Panc1 (cell line): ENCODE data around the gene ACTA2. TPM values are rescaled to one million over a fixed set of nuclear protein-coding genes. Genes with fewer than 3 reads are reported as not detected.

Experiments used
- ATAC-seq: fragments of 200-7000 bp; cut with Tn5 transposase; 2 replicates; pipeline ENCODE4 v1.9.1; 2020; ENCODE audit warnings: mild to moderate bottlenecking, moderate library complexity
- BruUV-seq: library from RNA; stranded (reverse); fragments of 400-500 nt; replicated peaks from 2 replicates; lab custom pipeline; 2021; lab: Mats Ljungman, UMichigan
- CTCF ChIA-PET: fragments of 300-600 bp; sonication (Branson Sonifier 250); formaldehyde crosslinking; loops from one replicate; lab custom pipeline; 2022; ENCODE audit warnings: antibody characterized with exemption; lab: Charles Lee
- POLR2A ChIA-PET: fragments of 300-600 bp; sonication (Branson Sonifier 250); formaldehyde crosslinking; loops from one replicate; lab custom pipeline; 2022; ENCODE audit warnings: antibody characterized with exemption; lab: Charles Lee
- DNase-seq: peaks from one replicate; pipeline ENCODE4 v3.0.0-alpha.2; 2010; ENCODE audit warnings: low read depth, low spot score
- H3K27ac ChIP-seq: 2 replicates; pipeline ENCODE4 v1.5.1; 2011; ENCODE audit warnings: mild to moderate bottlenecking, low read length, inconsistent platforms
- H3K27me3 ChIP-seq: fragments of 200-500 bp; sonication (Bioruptor generic); 2 replicates; pipeline ENCODE4 v1.6.0; 2014; ENCODE audit warnings: low read length, inconsistent platforms; ENCODE audit not compliant: control insufficient read depth, insufficient read depth
- H3K36me3 ChIP-seq: fragments of 200-500 bp; sonication (Bioruptor generic); 2 replicates; pipeline ENCODE4 v1.5.1; 2014; ENCODE audit warnings: inconsistent platforms, mild to moderate bottlenecking, low read length, moderate library complexity; ENCODE audit not compliant: control insufficient read depth, insufficient read depth
- H3K4me1 ChIP-seq: 2 replicates; pipeline ENCODE4 v1.5.1; 2011; ENCODE audit warnings: inconsistent platforms, mild to moderate bottlenecking, low read length, moderate library complexity; ENCODE audit not compliant: control insufficient read depth, insufficient read depth
- H3K4me3 ChIP-seq, 2 experiments: 2 replicates each; pipeline ENCODE4 v1.5.1; 2011 to 2012; ENCODE audit warnings: low read depth in 2 of 2, low read length in 2 of 2, mild to moderate bottlenecking in 2 of 2, inconsistent platforms in 1 of 2, moderate library complexity in 1 of 2
- H3K9me3 ChIP-seq: fragments of 200-500 bp; sonication (Bioruptor generic); 2 replicates; pipeline ENCODE4 v1.5.1; 2014; ENCODE audit warnings: low read depth, mild to moderate bottlenecking, inconsistent platforms, low read length, moderate library complexity; ENCODE audit not compliant: control insufficient read depth, insufficient read depth
- POLR2AphosphoS5 ChIP-seq: IDR thresholded peaks from 2 replicates; pipeline ENCODE4 v1.6.1; 2012; ENCODE audit warnings: mild to moderate bottlenecking, low read depth, low read length, moderate library complexity
- SIN3A ChIP-seq: IDR thresholded peaks from 2 replicates; pipeline ENCODE4 v1.6.1; 2012; ENCODE audit warnings: low read depth, mild to moderate bottlenecking, low read length, moderate library complexity, borderline replicate concordance; ENCODE audit not compliant: insufficient read depth
- TCF7L2 ChIP-seq: IDR thresholded peaks from 2 replicates; pipeline ENCODE4 v1.6.1; 2011; ENCODE audit warnings: mild to moderate bottlenecking, low read depth, low read length, inconsistent platforms
- in situ Hi-C: cut with HindIII; loops from 2 replicates; pipeline ENCODE4 v1.10.0; 2016; ENCODE audit warnings: low sequenced_read_pairs, low pct_unique_long_range_greater_than_20kb
- intact Hi-C: fragments of 100-400 bp; cut with micrococcal nuclease; formaldehyde crosslinking; loops from one replicate; pipeline ENCODE4 v1.10.0; 2022; ENCODE audit not compliant: unreplicated experiment
- total RNA-seq: library from RNA; stranded (reverse); gene quantifications from one replicate; pipeline ENCODE4 v1.2.1, GENCODE V29; 2021; ENCODE audit not compliant: unreplicated experiment
- TF ChIP-seq, protein P1 (sequence below), 2 experiments: IDR thresholded peaks; 2 replicates each; pipeline ENCODE4 v1.6.1; 2011 to 2012; ENCODE audit warnings: low read depth in 2 of 2, control low read depth in 1 of 2, low read length in 1 of 2, mild to moderate bottlenecking in 1 of 2, moderate library complexity in 1 of 2; ENCODE audit not compliant: insufficient read depth in 1 of 2
- TF ChIP-seq, protein P2 (sequence below): fragments of 450-650 bp; IDR thresholded peaks from 2 replicates; pipeline ENCODE4 v1.5.1; 2017; ENCODE audit warnings: mild to moderate bottlenecking

ACTA2 gene
- total RNA-seq, 1 experiment from 2014 or later, result 4.7 TPM

DNA sequence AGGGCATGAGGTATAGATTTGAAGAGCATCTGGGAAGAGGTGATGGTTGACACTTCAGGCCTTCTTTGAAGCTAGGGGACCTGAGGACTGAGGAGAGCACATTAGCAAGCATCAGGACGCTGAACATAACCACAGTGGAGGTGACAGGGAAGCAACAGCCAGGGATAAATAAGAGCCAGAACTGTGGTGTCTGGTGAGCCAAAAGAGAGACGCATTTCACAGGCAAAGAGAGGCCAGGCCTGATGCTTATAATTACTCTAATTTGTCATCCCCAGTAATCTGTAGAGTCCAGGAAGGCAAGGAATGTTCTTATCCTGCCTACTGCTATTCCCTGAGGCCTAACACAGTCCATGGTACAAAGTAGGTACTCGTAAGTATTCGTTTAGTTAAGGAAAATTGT, 27.7 kb upstream of the ACTA2 start:
- TF ChIP-seq, protein P1, sequence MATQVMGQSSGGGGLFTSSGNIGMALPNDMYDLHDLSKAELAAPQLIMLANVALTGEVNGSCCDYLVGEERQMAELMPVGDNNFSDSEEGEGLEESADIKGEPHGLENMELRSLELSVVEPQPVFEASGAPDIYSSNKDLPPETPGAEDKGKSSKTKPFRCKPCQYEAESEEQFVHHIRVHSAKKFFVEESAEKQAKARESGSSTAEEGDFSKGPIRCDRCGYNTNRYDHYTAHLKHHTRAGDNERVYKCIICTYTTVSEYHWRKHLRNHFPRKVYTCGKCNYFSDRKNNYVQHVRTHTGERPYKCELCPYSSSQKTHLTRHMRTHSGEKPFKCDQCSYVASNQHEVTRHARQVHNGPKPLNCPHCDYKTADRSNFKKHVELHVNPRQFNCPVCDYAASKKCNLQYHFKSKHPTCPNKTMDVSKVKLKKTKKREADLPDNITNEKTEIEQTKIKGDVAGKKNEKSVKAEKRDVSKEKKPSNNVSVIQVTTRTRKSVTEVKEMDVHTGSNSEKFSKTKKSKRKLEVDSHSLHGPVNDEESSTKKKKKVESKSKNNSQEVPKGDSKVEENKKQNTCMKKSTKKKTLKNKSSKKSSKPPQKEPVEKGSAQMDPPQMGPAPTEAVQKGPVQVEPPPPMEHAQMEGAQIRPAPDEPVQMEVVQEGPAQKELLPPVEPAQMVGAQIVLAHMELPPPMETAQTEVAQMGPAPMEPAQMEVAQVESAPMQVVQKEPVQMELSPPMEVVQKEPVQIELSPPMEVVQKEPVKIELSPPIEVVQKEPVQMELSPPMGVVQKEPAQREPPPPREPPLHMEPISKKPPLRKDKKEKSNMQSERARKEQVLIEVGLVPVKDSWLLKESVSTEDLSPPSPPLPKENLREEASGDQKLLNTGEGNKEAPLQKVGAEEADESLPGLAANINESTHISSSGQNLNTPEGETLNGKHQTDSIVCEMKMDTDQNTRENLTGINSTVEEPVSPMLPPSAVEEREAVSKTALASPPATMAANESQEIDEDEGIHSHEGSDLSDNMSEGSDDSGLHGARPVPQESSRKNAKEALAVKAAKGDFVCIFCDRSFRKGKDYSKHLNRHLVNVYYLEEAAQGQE (IDR thresholded peaks at IDR 0.05; ENCODE audit: insufficient read depth in 1 of 2, low read depth in 2 of 2, low read length in 1 of 2), result no peak
- TF ChIP-seq SIN3A (no peak), TCF7L2 (no peak), POLR2AphosphoS5 (no peak)
- TF ChIP-seq, protein P2, sequence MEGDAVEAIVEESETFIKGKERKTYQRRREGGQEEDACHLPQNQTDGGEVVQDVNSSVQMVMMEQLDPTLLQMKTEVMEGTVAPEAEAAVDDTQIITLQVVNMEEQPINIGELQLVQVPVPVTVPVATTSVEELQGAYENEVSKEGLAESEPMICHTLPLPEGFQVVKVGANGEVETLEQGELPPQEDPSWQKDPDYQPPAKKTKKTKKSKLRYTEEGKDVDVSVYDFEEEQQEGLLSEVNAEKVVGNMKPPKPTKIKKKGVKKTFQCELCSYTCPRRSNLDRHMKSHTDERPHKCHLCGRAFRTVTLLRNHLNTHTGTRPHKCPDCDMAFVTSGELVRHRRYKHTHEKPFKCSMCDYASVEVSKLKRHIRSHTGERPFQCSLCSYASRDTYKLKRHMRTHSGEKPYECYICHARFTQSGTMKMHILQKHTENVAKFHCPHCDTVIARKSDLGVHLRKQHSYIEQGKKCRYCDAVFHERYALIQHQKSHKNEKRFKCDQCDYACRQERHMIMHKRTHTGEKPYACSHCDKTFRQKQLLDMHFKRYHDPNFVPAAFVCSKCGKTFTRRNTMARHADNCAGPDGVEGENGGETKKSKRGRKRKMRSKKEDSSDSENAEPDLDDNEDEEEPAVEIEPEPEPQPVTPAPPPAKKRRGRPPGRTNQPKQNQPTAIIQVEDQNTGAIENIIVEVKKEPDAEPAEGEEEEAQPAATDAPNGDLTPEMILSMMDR, result no peak
- Histone ChIP-seq H3K27ac (no peak overlapping the region), H3K9me3 (no peaks in the 10 kb centered on the region), H3K36me3 (no peaks in the 10 kb centered on the region), H3K27me3 (no peaks in the 10 kb centered on the region), H3K4me3 (no peak overlapping the region), H3K4me1 (peaks cover 5% of the 10 kb centered on the region; the same call in 1 of the 2 replicates)
- no TSS peak for BruUV-seq
- in situ Hi-C loops, result no loop called here
- POLR2A ChIA-PET, result no interaction called here
- DNase-seq (no peak), ATAC-seq (no peak)
- intact Hi-C loops, result no loop called here
- CTCF ChIA-PET, result no interaction called here

DNA sequence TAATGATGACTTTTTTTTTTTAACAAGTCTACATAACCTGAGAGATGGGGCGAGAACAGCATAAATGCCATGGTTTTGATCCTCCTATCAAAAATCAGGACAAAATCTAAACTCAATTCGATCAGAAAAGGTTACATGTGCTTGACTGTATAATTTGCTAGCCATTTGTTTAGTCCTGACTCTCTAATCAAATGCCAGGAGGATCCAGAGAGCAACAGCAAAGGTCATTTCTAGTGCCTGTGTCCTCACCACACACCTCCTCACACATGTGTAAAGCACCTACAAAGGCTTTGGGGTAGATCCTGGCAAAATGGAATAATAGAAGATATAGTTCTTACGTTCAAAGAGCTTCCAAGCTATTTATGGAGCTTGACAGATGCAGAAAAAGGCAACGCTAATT, 27.0 kb upstream of the ACTA2 start:
- POLR2A ChIA-PET, result no interaction called here
- Histone ChIP-seq H3K27ac (no peak overlapping the region), H3K36me3 (no peaks in the 10 kb centered on the region), H3K9me3 (no peaks in the 10 kb centered on the region), H3K4me1 (peaks cover 7% of the 10 kb centered on the region; the same call in 1 of the 2 replicates), H3K27me3 (no peaks in the 10 kb centered on the region), H3K4me3 (no peak overlapping the region)
- ATAC-seq (no peak), DNase-seq (no peak)
- intact Hi-C loops (no loop called here), in situ Hi-C loops (no loop called here)
- BruUV-seq, result no TSS peak
- TF ChIP-seq SIN3A (no peak), TCF7L2 (no peak), POLR2AphosphoS5 (no peak)
- TF ChIP-seq, protein P2, result no peak
- TF ChIP-seq, protein P1 (IDR thresholded peaks at IDR 0.05; ENCODE audit: insufficient read depth in 1 of 2, low read depth in 2 of 2, low read length in 1 of 2), result no peak
- CTCF ChIA-PET, result no interaction called here
